CD4-positive, alpha-beta T cell treated with Interleukin-6 at 100 ng/mL for 8 hours (primary cell): Measurements from ENCODE around the gene ADH1A.
"Not testable (repeated sequence)": the region's sequence is repeated elsewhere in the genome, so short reads cannot be mapped to it uniquely, and the experiment has no call there.

ENCODE experiments used
- DNase-seq: peaks from one replicate; pipeline ENCODE4 v3.0.0-alpha.2; 2020; ENCODE audit warnings: mixed read lengths, low spot score

ADH1A gene

GRCh38 chr4:99281261-99281660 lies 9.5 kb downstream of the ADH1A start:
- DNase-seq, result no peak

- no peak for DNase-seq
Measured at GRCh38 chr4:99276417-99276816, 14.4 kb downstream of the ADH1A start.

- no peak for DNase-seq
Measured at GRCh38 chr4:99275885-99276284, 14.9 kb downstream of the ADH1A start.

- no peak for DNase-seq
Measured at GRCh38 chr4:99275050-99275449, 15.7 kb downstream of the ADH1A start.

- DNase-seq, result no peak
Measured at GRCh38 chr4:99273704-99274103, 17.1 kb downstream of the ADH1A start.

- no peak for DNase-seq
Measured at GRCh38 chr4:99264927-99265326, 25.9 kb downstream of the ADH1A start.

GRCh38 chr4:99252746-99253145 lies 38.0 kb downstream of the ADH1A start:
- DNase-seq, result no peak

- DNase-seq, result no peak
Measured at GRCh38 chr4:99248714-99249113, 42.1 kb downstream of the ADH1A start.

GRCh38 chr4:99235955-99236354 lies 54.8 kb downstream of the ADH1A start:
- DNase-seq, result no peak

GRCh38 chr4:99234331-99235010 lies 56.3 kb downstream of the ADH1A start:
- no peak for DNase-seq

GRCh38 chr4:99233397-99233796 lies 57.4 kb downstream of the ADH1A start:
- DNase-seq, result not testable (repeated sequence)

- not testable (repeated sequence) for DNase-seq
Measured at GRCh38 chr4:99228706-99229105, 62.1 kb downstream of the ADH1A start.

- DNase-seq, result not testable (repeated sequence)
Measured at GRCh38 chr4:99227646-99228045, 63.1 kb downstream of the ADH1A start.
